Islet of Langerhans (tissue), 1 donor: Measurements from ENCODE around the gene PRKAG1.

Experiments used
- FAIRE-seq: peaks from one replicate; lab custom pipeline; 2011; peaks lifted over from hg19 to GRCh38; lab: Jason Lieb, UNC

PRKAG1 gene

DNA sequence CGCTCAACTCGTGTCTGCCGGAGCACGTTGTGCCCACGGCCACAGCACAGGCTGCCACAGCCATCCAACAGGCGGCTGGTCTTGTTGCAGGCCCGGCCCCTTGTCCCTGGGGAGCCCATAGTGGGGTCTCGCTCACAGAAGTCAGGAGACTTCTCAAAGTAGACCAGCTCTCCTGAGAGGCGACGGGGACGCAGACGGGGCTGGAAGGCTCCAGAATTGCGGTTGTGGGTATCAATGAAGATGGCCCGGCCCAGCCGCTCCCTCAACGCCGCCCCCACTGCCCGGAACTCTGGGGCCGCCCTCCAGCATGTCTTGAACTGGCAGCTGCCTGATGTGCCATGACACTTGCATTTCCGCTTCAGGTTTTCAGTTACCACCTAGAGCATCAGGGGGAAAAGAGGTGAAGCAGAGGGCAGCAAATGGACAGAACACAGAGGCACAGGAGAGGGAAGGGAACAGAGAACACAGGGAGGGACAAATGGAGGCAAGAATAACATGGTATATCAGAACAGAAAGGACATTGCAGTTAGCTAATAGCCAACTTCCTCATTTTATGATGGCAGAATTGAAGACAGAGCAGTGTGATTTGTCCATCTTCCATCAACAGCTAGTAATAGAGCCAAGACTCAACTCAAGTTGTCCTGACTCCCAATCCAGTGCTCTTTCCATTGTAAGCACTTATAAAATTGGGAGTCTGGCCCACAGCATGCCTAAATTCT lies 52.2 kb downstream of the PRKAG1 start:
- no peak for FAIRE-seq

DNA sequence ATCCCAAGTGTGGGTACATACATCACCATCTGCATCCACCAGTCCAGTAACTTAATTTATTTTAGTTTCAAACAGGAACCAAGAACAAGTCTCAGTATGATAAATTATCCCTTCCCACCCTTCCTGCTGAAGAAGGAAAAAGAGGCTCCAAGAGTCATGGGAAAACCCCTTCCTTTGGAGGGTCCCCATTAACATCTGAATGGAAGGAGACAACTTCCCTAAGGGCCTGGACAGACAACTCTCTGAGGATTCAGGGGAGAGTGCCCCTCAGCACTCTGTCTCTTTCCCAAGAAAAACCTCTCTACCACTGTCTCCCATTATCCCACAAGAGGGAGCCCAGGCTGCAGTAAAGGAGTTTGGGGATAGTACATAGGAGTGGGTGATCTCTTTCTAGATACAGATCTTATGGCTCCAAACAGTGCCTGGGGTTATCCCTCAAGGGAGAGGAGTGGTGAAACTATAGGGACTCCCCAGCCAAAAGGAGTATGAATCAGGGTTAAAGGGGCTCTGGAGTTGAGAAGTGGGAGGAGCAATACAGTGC lies 53.2 kb downstream of the PRKAG1 start:
- no peak for FAIRE-seq

DNA sequence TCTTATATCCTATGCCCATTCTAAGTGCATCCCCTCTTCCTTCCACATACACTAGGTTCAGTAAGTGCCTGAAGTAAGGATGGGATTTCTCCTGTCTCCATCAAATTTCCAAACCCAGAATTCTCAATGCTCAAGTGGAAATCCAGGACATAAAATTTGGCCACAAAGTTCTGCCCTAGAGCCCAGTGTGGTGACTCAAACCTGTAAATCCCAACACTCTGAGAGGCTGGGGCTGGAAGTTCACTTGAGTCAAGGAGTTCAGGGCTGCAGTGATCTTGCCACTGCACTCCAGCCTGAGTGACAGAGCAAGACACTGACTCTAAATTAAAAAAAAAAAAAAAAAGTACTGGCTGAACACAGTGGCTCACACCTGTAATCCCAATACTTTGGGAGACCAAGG lies 56.8 kb downstream of the PRKAG1 start:
- FAIRE-seq, result no peak

DNA sequence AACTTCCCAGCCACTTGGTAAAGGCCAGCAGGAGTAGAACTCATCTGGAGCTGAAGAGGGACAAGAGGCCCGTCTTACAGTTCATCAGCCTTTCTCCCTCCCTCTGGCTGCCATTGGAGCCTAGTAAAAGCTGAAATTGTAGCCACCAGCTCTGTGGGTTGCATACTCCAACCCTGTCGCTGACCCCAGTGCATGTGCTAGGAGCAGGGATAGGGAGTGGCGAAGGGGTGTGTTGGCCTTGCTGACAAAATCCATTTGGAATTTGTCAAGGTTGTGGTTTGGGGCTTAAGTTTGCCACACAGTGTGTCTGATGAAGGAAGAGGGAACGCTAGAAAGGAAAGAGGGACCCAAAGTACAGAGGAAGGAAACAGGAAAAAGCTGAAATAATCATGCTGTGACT lies 57.2 kb downstream of the PRKAG1 start:
- no peak for FAIRE-seq

DNA sequence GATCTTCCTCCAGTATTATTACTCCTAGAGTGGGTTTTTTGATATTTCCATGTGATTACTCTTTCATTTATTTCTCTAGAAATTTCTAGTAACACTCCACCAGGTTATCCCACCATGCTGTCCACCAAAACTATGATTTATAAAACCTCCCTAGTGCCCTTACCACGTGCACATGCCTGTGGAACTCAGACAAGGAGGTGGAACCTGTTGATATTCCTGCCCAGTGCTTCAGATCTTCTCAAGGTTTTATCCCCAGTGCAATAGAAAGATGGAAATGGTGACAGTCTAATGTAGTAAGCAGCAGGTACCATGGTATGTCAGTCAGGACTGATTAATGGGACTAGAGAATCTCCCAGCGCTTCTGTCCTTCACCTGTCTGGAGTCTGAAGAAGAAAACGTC lies 57.7 kb downstream of the PRKAG1 start:
- no peak for FAIRE-seq

DNA sequence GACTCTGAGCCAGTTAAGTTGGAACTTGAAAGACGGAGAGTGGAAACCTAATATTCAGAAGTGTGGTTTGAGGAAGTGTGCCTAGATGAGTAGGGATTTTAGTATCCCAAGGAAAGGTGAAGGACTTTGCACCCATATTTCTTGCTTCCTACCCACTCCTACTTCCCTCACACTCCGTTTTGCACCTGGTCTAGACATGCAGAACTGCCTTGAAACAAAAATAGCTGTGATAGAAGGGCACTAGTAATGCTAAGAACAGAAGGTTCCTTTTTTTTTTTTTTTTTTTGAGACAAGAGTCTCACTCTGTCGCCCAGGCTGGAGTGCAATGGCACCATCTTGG lies 60.6 kb downstream of the PRKAG1 start:
- no peak for FAIRE-seq

DNA sequence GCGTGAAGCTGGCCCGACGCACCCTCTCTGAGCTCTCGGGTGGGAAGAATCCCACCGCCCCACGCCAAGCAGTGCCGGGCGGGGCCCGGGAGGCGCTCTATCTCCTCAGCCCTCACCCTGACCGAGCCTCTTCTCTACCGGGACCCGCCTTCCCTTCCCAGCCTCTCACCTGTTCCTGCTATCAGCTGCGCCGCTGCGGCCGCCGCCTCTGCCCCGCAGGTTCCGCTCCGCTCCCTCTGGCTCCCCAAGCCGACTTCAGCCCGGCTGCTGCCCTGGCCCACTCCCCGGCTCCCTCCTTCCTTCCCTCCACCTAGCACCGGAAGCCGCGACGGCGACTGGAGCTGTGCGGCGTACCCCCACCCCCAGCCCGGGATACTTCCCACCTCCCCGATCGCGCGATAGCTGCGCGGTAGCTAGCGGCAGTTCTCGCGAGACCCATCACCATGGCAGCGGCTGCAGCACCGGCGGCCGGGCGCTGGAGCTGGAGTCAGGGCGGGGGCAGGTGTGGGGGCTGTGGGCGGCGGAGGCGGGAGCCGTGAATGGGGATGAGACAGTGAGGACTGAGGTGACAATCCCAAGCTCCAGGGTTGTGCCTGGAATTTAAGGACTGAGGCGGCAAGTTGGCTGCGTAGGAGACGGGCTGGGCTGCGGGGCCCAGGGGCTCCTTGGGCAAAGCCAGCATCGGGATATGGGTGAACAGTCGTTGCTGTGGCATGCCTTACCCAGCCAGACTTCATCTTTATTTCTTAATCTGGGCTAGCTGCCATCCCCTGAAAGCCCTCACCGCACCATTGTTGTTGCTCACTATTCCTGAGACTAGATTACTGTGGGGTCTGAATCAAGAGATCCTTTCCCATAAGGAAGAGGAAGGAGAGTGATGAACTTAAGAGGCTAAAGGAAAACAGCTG lies 61.2 kb downstream of the PRKAG1 start, which contains the start of gene ARF3:
TSS of gene ARF3 (minus strand) at position 347 of the 908 bp plus-strand sequence. CDS start 16,392 bp downstream, outside the sequence.
- no peak for FAIRE-seq

DNA sequence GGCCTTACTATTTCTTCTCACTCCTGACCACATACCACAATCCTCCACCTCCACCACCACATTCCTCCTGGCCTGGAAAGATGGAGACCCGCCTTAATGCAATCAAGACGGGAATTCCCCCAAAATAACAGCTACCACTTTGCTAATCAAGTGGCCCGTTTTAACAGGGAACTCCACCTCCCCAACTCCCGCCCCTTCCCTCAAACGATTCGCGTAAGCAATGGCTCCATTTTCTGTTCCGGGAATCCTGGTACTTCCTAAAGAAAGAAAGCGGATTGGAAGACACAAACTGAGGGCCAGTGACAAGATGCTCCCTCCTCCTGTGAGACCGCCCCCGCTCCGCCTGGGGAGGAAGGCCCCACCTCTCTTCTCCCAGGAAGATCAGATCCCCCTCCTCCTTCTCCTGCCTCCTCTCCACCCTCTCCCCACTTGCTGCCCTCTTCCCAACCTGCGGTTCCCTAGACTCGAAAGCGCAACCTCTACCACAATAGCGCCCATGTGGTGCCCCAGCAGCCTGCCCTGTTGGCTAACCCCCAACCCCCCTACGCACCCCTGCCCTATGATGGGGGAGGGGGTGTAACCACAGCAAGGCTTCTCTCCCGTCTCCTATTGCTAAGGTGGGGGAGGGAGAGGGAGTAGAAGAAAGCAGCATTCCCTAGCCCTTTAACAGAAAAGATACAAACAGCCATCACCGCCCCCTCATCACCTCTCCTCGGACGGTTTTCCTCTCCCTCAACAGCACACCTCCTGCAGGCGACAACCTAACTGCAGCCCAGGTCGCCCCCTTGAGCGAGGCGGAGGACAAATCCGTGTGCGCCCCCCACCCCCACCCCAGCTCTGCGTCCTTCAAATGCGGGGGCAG lies 62.1 kb downstream of the PRKAG1 start:
- FAIRE-seq, result no peak

DNA sequence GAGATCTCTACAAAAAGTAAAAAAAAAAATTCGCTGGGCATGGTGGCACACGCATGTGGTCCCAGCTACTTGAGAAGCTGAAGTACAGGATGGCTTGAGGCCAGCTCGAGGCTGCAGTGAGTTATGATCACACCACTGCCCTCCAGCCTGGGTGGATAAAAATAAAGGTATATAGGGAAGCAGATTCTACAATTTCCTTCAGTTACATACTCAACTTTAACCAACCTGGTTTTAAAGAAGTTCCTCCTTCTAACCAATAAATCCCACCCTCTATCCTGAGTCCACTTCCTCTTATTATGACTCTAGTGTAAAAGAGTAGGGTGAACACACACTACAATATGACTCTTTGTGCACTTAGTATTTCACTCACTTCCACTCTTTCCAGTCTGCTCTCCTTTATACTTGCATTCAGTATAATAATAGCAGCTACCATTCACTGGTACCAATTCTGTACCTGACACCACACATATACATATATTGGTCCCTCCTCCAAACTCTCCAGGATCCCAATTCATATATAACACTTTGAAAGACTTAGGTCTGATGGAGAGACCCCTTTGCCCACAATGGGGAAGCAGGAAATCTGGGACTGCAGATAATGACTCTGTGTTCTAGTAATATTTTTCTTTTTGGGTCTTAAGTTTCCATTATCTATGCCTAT lies 63.6 kb downstream of the PRKAG1 start:
- FAIRE-seq, result no peak

DNA sequence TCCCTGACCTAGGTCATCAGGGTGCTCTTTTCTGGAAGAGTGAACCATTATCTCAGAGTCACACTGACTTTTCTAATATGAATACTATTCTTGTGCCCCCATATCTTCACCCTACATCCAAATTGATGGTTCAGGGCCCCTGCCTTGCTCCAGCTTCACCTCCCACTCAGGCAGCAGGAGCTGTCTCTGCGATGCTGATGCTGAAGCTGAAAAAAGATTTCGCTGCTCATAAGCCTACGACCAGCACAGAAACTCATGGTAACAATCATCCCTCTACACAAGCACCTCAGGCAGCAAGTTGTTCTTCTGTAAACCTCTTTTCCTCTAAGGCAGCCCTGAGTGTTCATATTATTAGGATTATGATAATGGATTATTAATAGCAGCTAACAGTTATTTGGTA lies 64.5 kb downstream of the PRKAG1 start:
- FAIRE-seq, result no peak

DNA sequence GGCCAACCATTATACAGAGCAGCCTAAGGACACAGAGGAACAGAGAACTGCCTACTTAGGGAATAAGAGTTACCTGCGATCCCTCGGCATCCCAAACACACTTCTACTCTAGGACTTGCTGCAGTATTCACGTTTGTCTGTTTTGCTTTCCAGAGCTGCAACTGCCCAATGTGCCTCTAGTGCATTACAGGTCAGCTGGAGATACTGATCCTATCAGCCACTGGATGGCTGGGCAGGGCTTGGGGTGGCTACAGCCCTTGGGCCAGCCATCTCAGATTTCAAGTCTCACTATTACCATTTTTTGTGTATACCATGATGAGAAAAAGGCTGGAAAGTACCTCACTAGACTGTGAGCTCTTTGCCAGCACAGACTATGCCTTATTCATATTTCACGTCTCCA lies 65.9 kb downstream of the PRKAG1 start:
- no peak for FAIRE-seq
